RPMI7951 (cell line): ENCODE measurements around the gene ALAS1. TPM values are rescaled to one million over a fixed set of nuclear protein-coding genes. Genes with fewer than 3 reads are reported as not detected.

Experiments used
- DNase-seq: peaks from one replicate; pipeline ENCODE4 v3.0.0-alpha.2; 2012; ENCODE audit warnings: low read depth
- total RNA-seq: library from RNA; depleted of rRNA; stranded (reverse); fragments of >200 nt; shearing (Covaris generic); gene quantifications from 2 replicates; pipeline ENCODE4 v1.2.3, GENCODE V29; 2014

Gene ALAS1
- total RNA-seq, 1 experiment from 2014 or later = 37.6 TPM

GRCh38 chr3:52234516-52235447 is 36.8 kb downstream of the ALAS1 start:
- no peak for DNase-seq

GRCh38 chr3:52236424-52236886 is 38.5 kb downstream of the ALAS1 start:
- peak; percentile 36 for DNase-seq

- no peak for DNase-seq
Observed at GRCh38 chr3:52237006-52237656, 39.2 kb downstream of the ALAS1 start.

- peak; percentile 98 for DNase-seq
Observed at GRCh38 chr3:52237657-52238172, 39.8 kb downstream of the ALAS1 start.

- no peak for DNase-seq
Observed at GRCh38 chr3:52238193-52238760, 40.3 kb downstream of the ALAS1 start.

- peak; percentile 80 for DNase-seq
Observed at GRCh38 chr3:52238761-52239701, 41.1 kb downstream of the ALAS1 start, which contains the start of gene TWF2. TSS of gene TWF2 (minus strand) at chr3:52239158. CDS start at chr3:52239016, 142 bp downstream.

- DNase-seq = peak; percentile 94
Observed at GRCh38 chr3:52240059-52240885, 42.3 kb downstream of the ALAS1 start.

GRCh38 chr3:52240886-52241370 is 43.0 kb downstream of the ALAS1 start:
- DNase-seq = no peak

- no peak for DNase-seq
Observed at GRCh38 chr3:52242039-52242438, 44.1 kb downstream of the ALAS1 start.

- DNase-seq = peak; percentile 94
Observed at GRCh38 chr3:52243791-52244628, 46.0 kb downstream of the ALAS1 start.

GRCh38 chr3:52245322-52246263 is 47.6 kb downstream of the ALAS1 start, which contains the start of gene PPM1M:
TSS of gene PPM1M (plus strand) at chr3:52245759. CDS start at chr3:52245825, 66 bp downstream.
- peak; percentile 73 for DNase-seq

GRCh38 chr3:52246264-52246620 is 48.3 kb downstream of the ALAS1 start:
- DNase-seq = no peak

GRCh38 chr3:52246728-52247408 is 48.9 kb downstream of the ALAS1 start:
- no peak for DNase-seq

- DNase-seq = no peak
Observed at GRCh38 chr3:52247409-52248164, 49.6 kb downstream of the ALAS1 start.

GRCh38 chr3:52248165-52248541 is 50.2 kb downstream of the ALAS1 start:
- no peak for DNase-seq

GRCh38 chr3:52248816-52249547 is 51.0 kb downstream of the ALAS1 start:
- no peak for DNase-seq
